Measurements from ENCODE around the gene GLRX3. TPM values are rescaled to one million over a fixed set of nuclear protein-coding genes. Genes with fewer than 3 reads are reported as not detected.

Gene GLRX3
- total and polyA plus RNA-seq, 2 donors (not counting 1 experiment from before 2014, with no cell fraction given): 26.9 to 45.4 TPM

DNA sequence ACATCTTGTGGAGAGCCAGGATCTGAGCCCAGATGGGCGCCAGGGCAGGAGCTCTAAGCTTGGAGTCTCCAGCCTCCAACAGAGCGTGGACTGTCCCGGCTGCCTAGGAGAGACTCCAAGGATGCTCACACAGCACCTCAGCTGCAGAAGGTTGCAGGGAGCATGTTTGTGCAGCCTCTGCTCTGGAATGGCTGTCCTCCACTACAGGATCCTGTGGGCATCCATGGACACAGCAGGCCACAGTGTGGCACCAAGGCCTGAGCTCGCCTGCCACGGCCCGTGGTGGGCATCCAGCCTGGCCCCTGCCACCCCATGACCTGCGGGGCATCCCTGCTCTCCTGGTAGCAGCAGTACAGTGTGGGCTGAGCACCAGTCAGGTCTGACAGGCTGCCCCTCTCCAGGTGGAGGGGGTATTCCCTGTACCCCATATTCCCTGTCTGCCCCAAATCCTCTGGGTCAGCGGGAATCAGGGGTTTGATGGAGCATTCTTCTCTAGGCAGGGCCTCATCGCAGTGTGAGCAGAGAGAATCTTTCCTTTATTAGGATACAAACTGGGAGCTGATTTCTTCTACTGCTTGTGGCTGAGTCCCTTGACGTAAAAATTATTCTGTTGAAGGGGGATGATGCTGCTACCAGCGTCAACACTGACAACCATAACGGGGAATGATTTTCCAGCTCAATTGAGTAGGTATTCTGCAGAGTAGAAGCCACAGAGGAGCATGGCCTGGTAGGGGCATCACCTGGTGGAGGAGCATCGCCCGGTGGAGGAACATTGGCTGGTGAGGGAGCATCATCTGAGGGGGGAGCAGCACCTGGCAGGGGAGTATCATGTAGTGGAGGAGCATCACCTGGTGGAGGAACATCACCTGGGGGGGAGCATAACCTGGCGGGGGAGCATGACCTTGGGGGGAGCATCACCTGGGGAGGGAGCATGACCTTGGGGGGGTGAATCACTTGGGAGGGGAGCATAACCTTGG, 60.6 kb downstream of the GLRX3 start:
- Histone ChIP-seq H3K36me3 (replicated peaks in 1 of 2; ENCODE audit: control extremely low read depth in 1 of 2, control insufficient read depth in 1 of 2, extremely low read depth in 1 of 2, insufficient read depth in 2 of 2, low read length in 1 of 2) (no peaks in the 10 kb centered on the region), H3K4me2 (replicated peaks; ENCODE audit: low read depth, low read length, poor library complexity, severe bottlenecking) (no peak overlapping the region), H3K9me3 (ENCODE audit: control extremely low read depth in 1 of 3, control insufficient read depth in 2 of 3, insufficient read depth in 1 of 3, low read length in 2 of 3) (peaks cover 0 to 2% (median 0%) of the 10 kb centered on the region in 3 donors), H2AFZ (ENCODE audit: insufficient read depth, low read depth, low read length, poor library complexity, severe bottlenecking) (no peak overlapping the region), H3K27ac (ENCODE audit: low read length in 2 of 2) (no peak overlapping the region), H3K4me3 (ENCODE audit: control extremely low read depth in 1 of 5, extremely low read depth in 1 of 5, insufficient read depth in 1 of 5, low read depth in 2 of 5, low read length in 4 of 5) (no peak overlapping the region), H4K20me1 (ENCODE audit: control insufficient read depth, insufficient read depth, low read length, poor library complexity, severe bottlenecking) (no peaks in the 10 kb centered on the region), H3K27me3 (replicated peaks in 1 of 4; ENCODE audit: control extremely low read depth in 1 of 4, control insufficient read depth in 3 of 4, insufficient read depth in 4 of 4, low read length in 3 of 4) (no peaks in the 10 kb centered on the region), H3K9ac (ENCODE audit: low read length) (no peak overlapping the region), H3K4me1 (ENCODE audit: control insufficient read depth in 2 of 2, insufficient read depth in 2 of 2, low read length in 2 of 2) (no peaks in the 10 kb centered on the region), H3K79me2 (ENCODE audit: control insufficient read depth, insufficient read depth, low read length) (no peaks in the 10 kb centered on the region)
- ChIA-PET POLR2A (no interaction called here), CTCF (no interaction called here)
- WGBS (ENCODE audit: insufficient coverage): 96% methylated on average over 14 of the region's 15 CpGs
- intact Hi-C loops (cut with micrococcal nuclease): no loop called here
- TF ChIP-seq, protein P1, sequence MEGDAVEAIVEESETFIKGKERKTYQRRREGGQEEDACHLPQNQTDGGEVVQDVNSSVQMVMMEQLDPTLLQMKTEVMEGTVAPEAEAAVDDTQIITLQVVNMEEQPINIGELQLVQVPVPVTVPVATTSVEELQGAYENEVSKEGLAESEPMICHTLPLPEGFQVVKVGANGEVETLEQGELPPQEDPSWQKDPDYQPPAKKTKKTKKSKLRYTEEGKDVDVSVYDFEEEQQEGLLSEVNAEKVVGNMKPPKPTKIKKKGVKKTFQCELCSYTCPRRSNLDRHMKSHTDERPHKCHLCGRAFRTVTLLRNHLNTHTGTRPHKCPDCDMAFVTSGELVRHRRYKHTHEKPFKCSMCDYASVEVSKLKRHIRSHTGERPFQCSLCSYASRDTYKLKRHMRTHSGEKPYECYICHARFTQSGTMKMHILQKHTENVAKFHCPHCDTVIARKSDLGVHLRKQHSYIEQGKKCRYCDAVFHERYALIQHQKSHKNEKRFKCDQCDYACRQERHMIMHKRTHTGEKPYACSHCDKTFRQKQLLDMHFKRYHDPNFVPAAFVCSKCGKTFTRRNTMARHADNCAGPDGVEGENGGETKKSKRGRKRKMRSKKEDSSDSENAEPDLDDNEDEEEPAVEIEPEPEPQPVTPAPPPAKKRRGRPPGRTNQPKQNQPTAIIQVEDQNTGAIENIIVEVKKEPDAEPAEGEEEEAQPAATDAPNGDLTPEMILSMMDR (IDR thresholded peaks at IDR 0.05): no peak
- no peak for TF ChIP-seq EZH2 (IDR thresholded peaks at IDR 0.05; ENCODE audit: borderline replicate concordance, insufficient read depth, low read depth, low read length, poor library complexity, severe bottlenecking)
- Mint-ChIP-seq H3K27me3 (peaks cover 2% of the 10 kb centered on the region), H3K4me1 (no peaks in the 10 kb centered on the region), H3K4me3 (no peak overlapping the region), H3K27ac (no peak overlapping the region), H3K9me3 (ENCODE audit: insufficient read depth) (no peaks in the 10 kb centered on the region)
- DNase-seq: no peak
- no peak for ATAC-seq (ENCODE audit: low read depth)

DNA sequence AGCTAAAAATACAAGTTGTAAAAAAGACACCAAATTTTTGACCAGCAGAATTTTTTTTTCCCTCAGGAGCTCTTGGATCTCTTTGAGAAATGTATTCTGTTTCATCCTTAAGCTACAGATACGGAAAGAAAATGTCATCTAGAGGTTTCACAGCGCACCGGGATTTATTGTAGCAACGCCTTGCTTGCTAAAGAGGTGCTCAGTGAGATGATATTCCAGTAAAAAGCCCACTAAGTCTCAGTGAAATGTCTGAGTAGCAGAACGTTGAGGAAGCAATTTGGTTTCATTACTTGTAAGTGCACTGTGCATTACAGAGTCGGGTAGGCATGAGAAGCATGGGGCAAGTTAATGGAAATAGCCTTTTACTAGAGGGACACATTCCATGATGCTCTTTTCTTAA, 62.5 kb downstream of the GLRX3 start:
- no peak overlapping the region for H3K4me2 ChIP-seq (replicated peaks; ENCODE audit: low read depth, low read length, poor library complexity, severe bottlenecking)
- H3K4me3 ChIP-seq (ENCODE audit: control extremely low read depth in 1 of 5, extremely low read depth in 1 of 5, insufficient read depth in 1 of 5, low read depth in 2 of 5, low read length in 4 of 5): no peak overlapping the region
- Mint-ChIP-seq H3K4me3 (no peak overlapping the region), H3K27me3 (no peaks in the 10 kb centered on the region), H3K9me3 (ENCODE audit: insufficient read depth) (no peaks in the 10 kb centered on the region), H3K27ac (no peak overlapping the region), H3K4me1 (no peaks in the 10 kb centered on the region)
- H3K9me3 ChIP-seq (ENCODE audit: control extremely low read depth in 1 of 3, control insufficient read depth in 2 of 3, insufficient read depth in 1 of 3, low read length in 2 of 3): peaks cover 0 to 2% (median 0%) of the 10 kb centered on the region in 3 donors
- no peaks in the 10 kb centered on the region for H3K36me3 ChIP-seq (replicated peaks in 1 of 2; ENCODE audit: control extremely low read depth in 1 of 2, control insufficient read depth in 1 of 2, extremely low read depth in 1 of 2, insufficient read depth in 2 of 2, low read length in 1 of 2)
- CTCF ChIA-PET: no interaction called here
- H4K20me1 ChIP-seq (ENCODE audit: control insufficient read depth, insufficient read depth, low read length, poor library complexity, severe bottlenecking): no peaks in the 10 kb centered on the region
- no peak for DNase-seq
- no peak overlapping the region for H3K27ac ChIP-seq (ENCODE audit: low read length in 2 of 2)
- H2AFZ ChIP-seq (ENCODE audit: insufficient read depth, low read depth, low read length, poor library complexity, severe bottlenecking): no peak overlapping the region
- H3K27me3 ChIP-seq (replicated peaks in 1 of 4; ENCODE audit: control extremely low read depth in 1 of 4, control insufficient read depth in 3 of 4, insufficient read depth in 4 of 4, low read length in 3 of 4): no peaks in the 10 kb centered on the region
- 100% methylated on average over 4 of the region's 6 CpGs for WGBS (ENCODE audit: insufficient coverage)
- POLR2A ChIA-PET: no interaction called here
- H3K79me2 ChIP-seq (ENCODE audit: control insufficient read depth, insufficient read depth, low read length): no peaks in the 10 kb centered on the region
- no peak overlapping the region for H3K9ac ChIP-seq (ENCODE audit: low read length)
- TF ChIP-seq, protein P1 (IDR thresholded peaks at IDR 0.05): no peak
- TF ChIP-seq EZH2 (IDR thresholded peaks at IDR 0.05; ENCODE audit: borderline replicate concordance, insufficient read depth, low read depth, low read length, poor library complexity, severe bottlenecking): no peak
- ATAC-seq (ENCODE audit: low read depth): no peak
- no peaks in the 10 kb centered on the region for H3K4me1 ChIP-seq (ENCODE audit: control insufficient read depth in 2 of 2, insufficient read depth in 2 of 2, low read length in 2 of 2)
- intact Hi-C loops (cut with micrococcal nuclease): no loop called here
